ENCODE measurements around the gene CASZ1. TPM values are rescaled to one million over a fixed set of nuclear protein-coding genes. Genes with fewer than 3 reads are reported as not detected.

Gene CASZ1
- total RNA-seq, 1 experiment from 2014 or later, result 3.9 TPM

DNA sequence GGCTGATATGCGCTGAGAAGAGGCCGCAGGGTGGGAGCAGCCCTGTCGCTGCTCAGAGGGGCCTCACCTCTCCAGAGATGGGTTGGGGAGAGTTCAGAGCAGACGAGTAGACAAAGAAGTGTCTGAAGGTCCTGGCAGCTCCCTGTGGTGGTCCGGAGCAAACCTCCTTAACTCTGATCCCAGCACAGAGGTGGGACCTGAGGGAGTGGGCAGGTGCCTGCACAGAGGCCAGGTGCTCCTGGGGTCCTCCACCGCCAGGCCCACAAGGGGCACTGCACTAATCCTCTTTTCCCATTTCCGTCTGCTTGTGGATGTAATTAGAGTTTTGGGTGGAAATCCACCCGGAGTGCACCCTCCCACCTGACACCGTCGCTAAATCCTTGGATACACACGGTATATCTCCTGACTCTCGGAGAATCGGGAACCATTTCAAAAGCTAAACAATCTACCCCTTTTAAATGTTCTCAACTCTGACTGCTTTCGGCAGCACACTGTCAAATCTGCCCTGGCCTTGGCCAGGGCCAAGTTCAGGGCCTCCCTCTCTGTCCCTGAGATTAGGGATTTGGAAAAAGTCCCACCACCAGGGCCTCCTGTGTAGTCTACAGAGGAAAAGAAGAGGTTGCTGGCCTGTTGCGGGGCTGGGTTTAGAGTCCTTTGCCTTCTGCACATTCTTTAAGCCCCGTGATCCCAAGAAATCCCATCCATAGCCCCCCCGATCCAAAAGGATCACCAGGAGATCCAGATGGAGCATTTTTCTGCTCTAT is 22.4 kb downstream of the CASZ1 start:
- Histone ChIP-seq H3K27ac (ENCODE audit: insufficient read length, low read depth, low read length) (no peak overlapping the region), H3K79me1 (ENCODE audit: insufficient read depth, low read depth, low read length, poor library complexity, severe bottlenecking) (no peaks in the 10 kb centered on the region), H3K27me3 (ENCODE audit: insufficient read depth, low read length) (no peaks in the 10 kb centered on the region), H2BK120ac (ENCODE audit: low read depth, low read length, poor library complexity, severe bottlenecking) (no peak overlapping the region), H4K8ac (replicated peaks; ENCODE audit: insufficient read length, low read depth, low read length) (no peak overlapping the region), H2AFZ (ENCODE audit: low read length) (no peak overlapping the region), H2BK20ac (ENCODE audit: low read depth, low read length, poor library complexity, severe bottlenecking) (no peak overlapping the region), H2AK5ac (ENCODE audit: insufficient read length, low read length) (no peak overlapping the region), H3K9me3 (ENCODE audit: control insufficient read depth, low read depth, low read length) (no peaks in the 10 kb centered on the region), H3K4ac (ENCODE audit: low read depth, low read length) (no peak overlapping the region), H2BK15ac (ENCODE audit: low read depth, low read length) (no peak overlapping the region), H3K9ac (ENCODE audit: extremely low read depth, insufficient read length, low read length) (no peak overlapping the region), H3K23me2 (ENCODE audit: insufficient read length, low read depth, low read length, poor library complexity, severe bottlenecking) (no peaks in the 10 kb centered on the region), H4K20me1 (ENCODE audit: control insufficient read depth, insufficient read depth, insufficient read length) (no peaks in the 10 kb centered on the region), H3K4me2 (ENCODE audit: insufficient read depth, insufficient read length, low read length) (no peak overlapping the region), H3K79me2 (ENCODE audit: insufficient read depth, low read length) (no peaks in the 10 kb centered on the region), H3K14ac (ENCODE audit: insufficient read depth, low read length) (no peak overlapping the region; the same call in 1 of the 2 replicates), H4K5ac (ENCODE audit: insufficient read length, low read depth, low read length) (no peak overlapping the region), H3T11ph (ENCODE audit: low read length) (no peak overlapping the region), H3K18ac (ENCODE audit: insufficient read length, low read depth, low read length) (no peak overlapping the region), H2BK12ac (ENCODE audit: insufficient read length, low read depth, low read length) (no peak overlapping the region), H3K4me1 (ENCODE audit: insufficient read depth, low read length) (no peaks in the 10 kb centered on the region), H2BK5ac (ENCODE audit: insufficient read length, low read length) (no peak overlapping the region), H3K23ac (ENCODE audit: insufficient read length, low read depth, low read length) (no peak overlapping the region), H3K56ac (ENCODE audit: insufficient read length, low read depth, low read length) (no peak overlapping the region), H4K91ac (ENCODE audit: insufficient read length, low read depth, low read length) (no peak overlapping the region)
- Mint-ChIP-seq H3K4me3 (no peak overlapping the region), H3K27me3 (ENCODE audit: low read depth) (no peaks in the 10 kb centered on the region; the same call in 1 of the 2 replicates), H3K36me3 (ENCODE audit: insufficient read depth in 1 of 3, low read depth in 3 of 3) (no peaks in the 10 kb centered on the region), H3K9me3 (no peaks in the 10 kb centered on the region), H3K27ac (no peak overlapping the region), H3K4me1 (peaks cover 8 to 18% of the 10 kb centered on the region in 2 experiments)
- DNase-seq, result no peak
- TF ChIP-seq, protein P1, sequence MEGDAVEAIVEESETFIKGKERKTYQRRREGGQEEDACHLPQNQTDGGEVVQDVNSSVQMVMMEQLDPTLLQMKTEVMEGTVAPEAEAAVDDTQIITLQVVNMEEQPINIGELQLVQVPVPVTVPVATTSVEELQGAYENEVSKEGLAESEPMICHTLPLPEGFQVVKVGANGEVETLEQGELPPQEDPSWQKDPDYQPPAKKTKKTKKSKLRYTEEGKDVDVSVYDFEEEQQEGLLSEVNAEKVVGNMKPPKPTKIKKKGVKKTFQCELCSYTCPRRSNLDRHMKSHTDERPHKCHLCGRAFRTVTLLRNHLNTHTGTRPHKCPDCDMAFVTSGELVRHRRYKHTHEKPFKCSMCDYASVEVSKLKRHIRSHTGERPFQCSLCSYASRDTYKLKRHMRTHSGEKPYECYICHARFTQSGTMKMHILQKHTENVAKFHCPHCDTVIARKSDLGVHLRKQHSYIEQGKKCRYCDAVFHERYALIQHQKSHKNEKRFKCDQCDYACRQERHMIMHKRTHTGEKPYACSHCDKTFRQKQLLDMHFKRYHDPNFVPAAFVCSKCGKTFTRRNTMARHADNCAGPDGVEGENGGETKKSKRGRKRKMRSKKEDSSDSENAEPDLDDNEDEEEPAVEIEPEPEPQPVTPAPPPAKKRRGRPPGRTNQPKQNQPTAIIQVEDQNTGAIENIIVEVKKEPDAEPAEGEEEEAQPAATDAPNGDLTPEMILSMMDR (conservative IDR thresholded peaks at IDR 0.05), result no peak
- no CpG with 5 or more reads among the region's 17 CpGs for WGBS (ENCODE audit: extremely low coverage, insufficient read length, low lambda C conversion rate)

All from H9 (cell line).